ENCODE measurements around the gene TLE4.

TLE4 gene

GRCh38 chr9:79691496-79691895, 119.7 kb downstream of the TLE4 start:
- no peak for DNase-seq (ENCODE audit: low spot score)

DNA sequence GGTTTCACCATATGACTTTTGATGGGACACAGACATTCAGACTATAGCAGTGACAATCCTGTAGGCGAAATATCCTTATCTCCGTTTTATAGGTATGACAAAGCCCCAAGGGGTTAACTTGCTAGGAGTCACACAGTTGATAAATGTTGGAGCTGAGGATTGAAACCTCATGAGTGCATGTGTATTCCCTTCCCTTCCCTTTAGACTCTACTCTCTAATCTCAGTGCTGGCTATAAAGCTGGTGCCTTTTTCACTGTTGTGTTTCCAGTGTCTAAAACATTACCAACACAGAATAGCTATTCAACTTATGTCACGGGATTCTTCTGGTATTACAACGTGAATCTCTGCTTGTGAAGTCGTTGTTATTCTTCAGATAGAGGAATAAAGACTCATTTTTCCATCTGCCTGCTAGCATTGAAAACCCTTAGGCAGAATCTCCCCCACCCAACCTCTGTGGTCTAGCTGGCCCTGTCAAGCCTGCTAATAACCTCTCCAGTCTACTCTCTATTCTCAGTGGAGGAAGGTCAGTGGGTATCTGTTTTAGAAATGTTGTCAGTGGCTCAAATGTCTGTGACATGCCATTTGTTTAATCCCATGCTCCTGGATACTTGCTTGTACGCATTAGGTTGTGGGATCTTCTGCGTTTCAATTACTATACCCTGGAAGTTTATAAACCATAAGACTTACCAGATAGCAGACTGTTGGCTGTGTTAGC, 121.2 kb downstream of the TLE4 start:
- no peak for DNase-seq (ENCODE audit: low spot score)

- no peak for DNase-seq (ENCODE audit: low spot score)
Observed at GRCh38 chr9:79693750-79694149, 122.0 kb downstream of the TLE4 start.

DNA sequence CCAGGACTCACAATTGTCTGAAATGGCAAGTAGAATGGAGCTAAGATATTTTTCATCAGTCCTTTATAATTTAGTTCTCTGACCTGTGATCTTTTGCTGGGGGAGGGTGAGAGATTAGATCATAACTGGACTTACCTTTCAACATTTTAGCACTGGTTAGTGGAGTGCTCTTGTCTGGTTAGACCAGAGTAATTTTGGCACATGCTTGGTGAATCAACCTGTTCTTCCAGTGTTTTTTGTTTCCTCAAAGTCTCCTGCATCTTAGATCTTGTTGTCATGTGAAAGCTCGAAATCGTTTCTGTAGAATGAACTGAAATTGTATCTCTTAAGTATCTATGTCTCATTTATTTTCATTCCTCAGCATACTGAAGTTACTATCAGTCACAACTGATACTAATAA, 122.4 kb downstream of the TLE4 start:
- DNase-seq (ENCODE audit: low spot score): no peak

- no peak for DNase-seq (ENCODE audit: low spot score)
Observed at GRCh38 chr9:79694676-79695400, 123.1 kb downstream of the TLE4 start.

- no peak for DNase-seq (ENCODE audit: low spot score)
Observed at GRCh38 chr9:79695531-79696175, 123.9 kb downstream of the TLE4 start.

- no peak for DNase-seq (ENCODE audit: low spot score)
Observed at GRCh38 chr9:79698967-79699366, 127.2 kb downstream of the TLE4 start.

DNA sequence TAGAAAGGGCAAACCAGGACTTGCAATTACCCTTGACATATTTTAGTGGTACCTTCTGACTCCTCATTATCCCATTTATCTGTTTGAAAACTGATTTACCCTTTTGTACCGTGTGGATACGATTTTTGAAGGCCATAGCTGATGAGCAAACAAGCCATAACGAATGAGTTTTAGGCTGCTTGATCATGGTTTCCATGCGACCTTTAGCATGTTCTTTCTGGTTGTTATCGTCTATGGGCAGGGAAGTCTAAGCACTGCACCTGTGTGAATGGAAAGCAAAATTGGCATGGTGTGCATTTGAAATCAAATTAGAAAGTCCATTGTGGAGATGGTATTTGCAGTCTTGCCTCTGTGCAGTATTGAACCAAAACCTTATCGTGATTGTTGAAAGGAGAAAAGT, 127.7 kb downstream of the TLE4 start:
- no peak for DNase-seq (ENCODE audit: low spot score)

DNA sequence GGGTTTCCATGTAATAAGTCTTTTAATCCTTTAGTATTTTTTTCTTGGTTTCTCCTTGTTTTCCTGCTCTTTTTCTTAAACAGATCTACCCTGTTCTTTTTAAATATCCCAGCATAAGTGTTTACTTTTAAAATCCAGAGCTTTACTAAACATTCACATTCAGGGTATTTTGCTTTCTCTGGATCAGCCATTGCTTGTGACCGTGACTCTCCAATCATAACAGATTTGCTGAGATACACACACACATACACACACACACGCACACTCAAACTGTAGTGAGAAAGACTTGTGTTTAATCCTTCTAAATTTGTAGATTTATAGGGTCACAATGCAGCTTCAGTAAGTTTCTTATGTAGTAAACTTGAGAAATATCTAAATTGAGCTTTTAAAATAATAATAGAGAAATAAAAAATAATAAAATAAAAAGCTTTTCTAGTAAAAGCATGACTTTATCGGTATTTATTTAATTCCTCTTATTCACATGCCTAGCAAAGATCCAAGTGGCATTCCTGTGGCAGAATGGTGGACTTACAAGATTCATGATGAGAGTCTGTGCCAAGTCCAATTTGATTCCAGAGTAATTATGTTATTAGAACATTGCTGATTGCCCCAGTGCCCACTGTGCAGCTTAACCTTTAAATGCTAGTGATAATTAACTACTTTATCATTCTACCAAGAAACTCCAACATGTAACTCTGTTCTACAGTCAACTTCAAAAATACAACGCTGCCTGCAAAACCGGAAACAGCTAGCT, 129.0 kb downstream of the TLE4 start:
- no peak for DNase-seq (ENCODE audit: low spot score)

DNA sequence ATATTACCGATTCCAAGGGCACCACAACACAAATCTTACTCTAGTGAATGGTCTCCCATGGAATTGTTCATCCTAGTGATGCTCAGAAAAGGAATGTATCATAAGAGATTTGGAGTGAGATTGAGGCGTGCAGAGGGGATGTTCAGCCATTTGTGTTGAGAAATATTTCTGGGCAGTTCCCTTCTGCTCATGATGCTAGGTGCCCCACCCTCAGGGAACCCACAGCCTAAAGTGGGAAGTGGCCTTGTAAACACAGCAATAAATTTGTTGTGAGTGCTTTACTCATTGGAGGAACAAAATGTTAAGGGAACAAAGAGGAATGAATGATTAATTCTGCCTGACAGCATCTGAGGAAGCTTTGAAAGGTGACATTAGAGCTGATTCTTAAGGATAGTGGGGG, 129.9 kb downstream of the TLE4 start:
- no peak for DNase-seq (ENCODE audit: low spot score)

DNA sequence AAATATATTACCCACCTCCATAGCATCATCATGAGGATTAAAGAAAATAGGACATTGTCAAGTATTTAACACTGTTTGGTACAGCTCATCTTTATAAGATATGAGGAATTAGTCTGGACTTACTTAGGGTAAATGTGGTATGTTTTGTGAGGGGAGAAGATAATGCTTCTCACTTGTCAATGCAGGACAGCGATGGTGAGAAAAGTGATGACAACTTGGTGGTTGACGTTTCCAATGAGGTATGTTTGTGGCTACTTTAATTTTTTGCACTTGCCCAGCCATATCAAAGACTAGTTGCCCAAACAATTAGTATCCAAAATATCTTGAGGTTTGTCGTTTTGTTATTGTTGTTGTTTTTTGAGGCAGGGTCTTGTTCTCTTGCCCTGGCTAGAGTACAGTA, 133.9 kb downstream of the TLE4 start:
- no peak for DNase-seq (ENCODE audit: low spot score)

DNA sequence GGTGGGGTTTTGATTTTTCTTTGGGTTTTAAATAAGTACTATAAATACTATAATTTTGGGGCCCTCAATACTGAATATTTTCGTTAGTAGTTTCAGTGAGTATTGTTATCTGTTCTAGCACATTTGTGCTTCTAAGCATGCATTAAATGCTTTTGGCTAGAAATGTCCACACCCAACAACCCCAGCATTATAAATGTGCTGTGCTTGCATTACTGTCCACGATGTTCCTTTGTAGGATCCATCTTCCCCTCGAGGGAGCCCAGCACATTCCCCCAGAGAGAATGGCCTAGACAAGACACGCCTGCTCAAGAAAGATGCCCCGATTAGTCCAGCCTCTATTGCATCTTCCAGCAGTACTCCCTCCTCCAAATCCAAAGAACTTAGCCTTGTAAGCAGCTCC, 134.7 kb downstream of the TLE4 start:
- no peak for DNase-seq (ENCODE audit: low spot score)

GRCh38 chr9:79707589-79707988, 135.8 kb downstream of the TLE4 start:
- DNase-seq (ENCODE audit: low spot score): no peak

DNA sequence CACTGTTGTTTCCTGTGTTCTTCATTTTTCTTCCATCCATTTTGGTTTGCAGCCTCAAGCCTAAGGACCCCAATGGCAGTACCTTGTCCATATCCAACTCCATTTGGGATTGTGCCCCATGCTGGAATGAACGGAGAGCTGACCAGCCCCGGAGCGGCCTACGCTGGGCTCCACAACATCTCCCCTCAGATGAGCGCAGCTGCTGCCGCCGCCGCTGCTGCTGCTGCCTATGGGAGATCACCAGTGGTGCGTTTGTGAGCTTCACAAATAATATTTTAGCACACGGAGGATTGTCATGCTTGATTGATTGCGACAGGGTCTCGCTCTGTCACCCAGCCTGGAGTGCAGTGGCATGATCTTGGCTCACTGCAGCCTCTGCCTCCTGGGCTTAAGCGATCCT, 136.8 kb downstream of the TLE4 start:
- no peak for DNase-seq (ENCODE audit: low spot score)

- DNase-seq (ENCODE audit: low spot score): no peak
Observed at GRCh38 chr9:79709743-79710674, 138.2 kb downstream of the TLE4 start.

- no peak for DNase-seq (ENCODE audit: low spot score)
Observed at GRCh38 chr9:79711874-79712273, 140.1 kb downstream of the TLE4 start.

DNA sequence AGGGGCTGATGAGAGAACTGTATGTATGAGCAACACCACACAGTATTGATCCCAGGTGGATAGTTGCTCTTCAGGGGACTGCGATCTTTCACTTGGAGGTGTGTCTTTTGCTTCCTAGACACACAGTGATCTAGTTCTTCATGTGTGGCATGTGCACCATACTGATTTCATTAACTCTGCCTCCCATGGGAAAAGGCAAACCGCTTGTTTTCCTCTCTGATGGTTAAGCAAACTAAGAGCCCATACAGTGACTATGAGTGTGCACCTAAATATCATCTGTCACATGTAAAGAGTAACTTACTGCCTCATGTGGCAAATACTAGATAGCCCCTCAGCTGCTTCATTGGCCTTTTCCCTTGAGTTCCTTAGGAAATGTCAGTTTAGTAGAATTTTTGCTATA, 147.3 kb downstream of the TLE4 start:
- no peak for DNase-seq (ENCODE audit: low spot score)

DNA sequence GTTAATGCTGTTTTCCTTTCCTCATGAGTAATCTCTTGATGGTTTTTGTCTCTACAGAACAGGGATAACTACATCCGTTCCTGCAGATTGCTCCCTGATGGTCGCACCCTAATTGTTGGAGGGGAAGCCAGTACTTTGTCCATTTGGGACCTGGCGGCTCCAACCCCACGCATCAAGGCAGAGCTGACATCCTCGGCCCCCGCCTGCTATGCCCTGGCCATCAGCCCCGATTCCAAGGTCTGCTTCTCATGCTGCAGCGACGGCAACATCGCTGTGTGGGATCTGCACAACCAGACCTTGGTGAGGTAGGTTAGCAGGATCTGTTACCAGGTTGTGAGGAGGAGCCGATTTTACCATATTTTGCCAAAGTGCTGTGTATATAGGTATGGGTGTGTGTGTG, 148.2 kb downstream of the TLE4 start:
- DNase-seq (ENCODE audit: low spot score): no peak

DNA sequence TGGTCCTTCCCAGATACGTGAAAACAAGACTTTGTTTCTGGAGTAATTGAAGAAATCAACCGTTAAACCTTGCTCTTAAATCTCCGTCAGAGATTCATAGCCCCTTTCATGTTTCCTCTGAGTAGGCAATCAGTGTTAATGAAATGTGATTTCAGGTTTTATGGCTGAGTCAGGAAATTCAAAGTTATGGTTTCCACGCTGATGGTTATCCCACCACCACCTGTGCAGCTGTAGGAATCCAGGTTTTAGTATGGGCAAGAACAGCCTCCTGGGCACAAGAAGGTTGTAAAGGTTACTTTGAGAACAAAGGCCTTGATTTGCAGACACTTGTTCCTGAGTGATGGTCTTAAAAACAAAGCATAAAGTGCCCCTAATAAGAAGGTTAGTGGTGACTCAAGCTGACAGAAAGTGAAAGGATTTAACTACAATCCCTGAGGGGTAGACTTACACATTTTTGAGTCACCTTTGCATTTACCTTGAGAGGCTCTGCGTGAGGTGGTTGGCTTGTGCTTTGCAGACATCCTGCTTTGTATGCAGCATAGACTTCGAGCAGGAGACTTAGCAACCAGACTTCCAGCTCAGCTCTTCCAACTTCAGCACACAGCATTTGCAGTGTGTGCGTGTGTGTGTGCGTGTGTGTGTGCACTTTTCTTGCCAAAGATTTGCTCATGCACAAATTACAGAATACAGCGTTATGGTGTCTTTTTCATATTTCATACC, 159.6 kb downstream of the TLE4 start:
- no peak for DNase-seq (ENCODE audit: low spot score)

GRCh38 chr9:79735023-79735779, 163.4 kb downstream of the TLE4 start:
- no peak for DNase-seq (ENCODE audit: low spot score)

All from CD4-positive, alpha-beta T cell treated with Interleukin-6 at 100 ng/mL for 8 hours (primary cell).